ENCODE results near the gene ETV3.
"Not testable (repeated sequence)": the region's sequence is repeated elsewhere in the genome, so short reads cannot be mapped to it uniquely, and the experiment has no call there.

ETV3 gene

DNA sequence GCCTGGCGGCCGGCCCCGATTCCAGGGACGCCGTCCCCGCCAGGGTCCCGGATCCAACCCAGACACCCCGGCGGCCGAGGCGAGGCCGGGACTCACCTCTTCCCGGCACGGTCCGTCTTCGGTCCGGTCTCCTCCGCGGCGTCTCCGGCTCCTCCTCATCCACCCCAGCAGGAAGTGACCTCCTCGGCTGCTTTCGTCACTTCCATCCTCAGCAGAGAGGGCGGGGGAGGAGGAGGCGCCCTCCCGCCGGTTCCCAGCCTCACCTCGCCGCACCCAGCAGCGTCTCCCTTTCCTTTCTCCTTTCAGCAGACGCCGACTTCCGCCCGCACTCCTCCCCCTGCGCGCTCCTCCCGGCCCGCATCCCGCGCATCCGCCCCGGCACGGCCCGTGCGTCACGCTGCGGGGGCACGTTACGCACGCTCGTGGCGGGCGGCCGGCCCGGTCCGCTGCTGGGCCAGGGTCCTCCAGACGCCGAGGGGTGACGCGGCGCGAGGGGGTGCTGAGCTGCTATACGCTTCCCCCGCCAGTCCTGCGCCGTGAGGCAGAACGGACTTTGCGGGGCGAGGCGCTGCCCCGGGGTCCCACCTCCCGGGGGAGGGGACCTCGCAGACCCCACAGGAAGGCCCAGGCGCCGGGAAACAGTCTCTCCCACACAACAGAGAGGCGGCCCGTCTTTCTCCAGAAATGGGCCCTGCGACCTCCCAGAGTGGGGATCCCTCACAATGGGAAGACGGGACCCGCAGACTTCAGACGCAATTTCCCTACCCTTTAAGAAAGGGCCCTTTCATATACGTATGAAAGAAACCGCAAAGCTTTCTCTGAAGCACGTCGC lies at the start of gene ETV3:
Gene ETV3, minus strand, starts transcription at position 176 of the 832 bp plus-strand sequence. CDS start 2,043 bp downstream, outside the sequence.
- peak; percentile 84 for DNase-seq (ENCODE audit: low spot score)

- no peak for DNase-seq (ENCODE audit: low spot score)
Observed at GRCh38 chr1:157186281-157186992, 48.2 kb upstream of the ETV3 start.

DNA sequence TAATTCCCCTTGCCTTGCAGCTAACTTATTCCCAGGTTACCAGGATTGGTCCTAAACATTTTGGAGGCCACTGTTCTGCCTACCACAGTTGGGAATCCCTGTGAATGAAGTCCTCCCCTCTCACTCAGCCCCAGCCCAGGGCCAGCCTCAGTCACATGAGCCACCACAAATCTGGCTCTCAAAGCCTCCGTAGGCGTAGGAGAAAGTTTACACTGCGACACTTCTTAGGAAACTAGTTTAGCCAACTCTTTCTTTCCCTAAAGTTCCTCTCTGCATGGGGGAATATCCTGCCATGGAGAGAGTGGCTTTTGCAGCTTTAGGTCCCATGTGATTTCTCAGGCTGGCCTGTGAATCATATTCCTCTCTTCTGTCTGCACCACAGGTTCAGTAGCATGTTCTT lies 45.7 kb upstream of the ETV3 start:
- no peak for DNase-seq (ENCODE audit: low spot score)

DNA sequence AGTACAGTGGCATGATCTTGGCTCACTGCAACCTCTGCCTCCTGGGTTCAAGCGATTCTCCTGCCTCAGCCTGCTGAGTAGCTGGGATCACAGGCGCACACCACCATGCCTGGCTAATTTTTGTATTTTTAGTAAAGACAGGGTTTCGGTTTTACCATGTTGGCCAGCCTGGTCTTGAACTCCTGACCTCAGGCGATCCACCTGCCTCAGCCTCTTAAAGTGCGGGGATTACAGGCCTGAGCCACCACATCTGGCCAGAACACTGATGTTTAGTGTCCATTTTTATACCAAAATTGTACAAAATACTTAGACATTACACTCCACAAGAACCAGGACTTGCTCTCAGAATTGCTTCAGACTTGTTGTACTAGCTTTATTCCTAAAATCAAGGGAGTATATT lies 44.2 kb upstream of the ETV3 start:
- not testable (repeated sequence) for DNase-seq (ENCODE audit: low spot score)

DNA sequence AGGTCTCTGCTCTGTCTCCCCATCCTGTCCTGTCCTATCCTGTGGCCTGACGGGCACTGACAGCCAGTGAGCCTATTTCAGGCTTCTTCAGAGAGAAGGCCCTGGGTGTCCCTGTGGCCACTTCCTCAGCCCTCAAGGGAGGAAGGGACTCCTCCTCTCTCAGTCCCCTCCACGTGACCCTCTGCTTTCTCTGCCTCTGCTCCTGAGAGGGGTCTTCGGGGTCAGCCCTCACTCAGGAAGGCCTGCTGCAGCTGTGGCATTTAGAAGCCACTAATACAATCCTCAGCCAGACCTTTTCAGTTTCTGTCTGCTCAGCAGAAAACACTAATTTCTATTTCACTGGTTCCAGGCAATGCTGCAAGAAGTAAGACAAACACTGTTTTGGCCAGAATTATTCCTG lies 43.6 kb upstream of the ETV3 start:
- DNase-seq (ENCODE audit: low spot score), result no peak

GRCh38 chr1:157181258-157181657 lies 43.1 kb upstream of the ETV3 start:
- DNase-seq (ENCODE audit: low spot score), result no peak

GRCh38 chr1:157178490-157178889 lies 40.3 kb upstream of the ETV3 start:
- no peak for DNase-seq (ENCODE audit: low spot score)

DNA sequence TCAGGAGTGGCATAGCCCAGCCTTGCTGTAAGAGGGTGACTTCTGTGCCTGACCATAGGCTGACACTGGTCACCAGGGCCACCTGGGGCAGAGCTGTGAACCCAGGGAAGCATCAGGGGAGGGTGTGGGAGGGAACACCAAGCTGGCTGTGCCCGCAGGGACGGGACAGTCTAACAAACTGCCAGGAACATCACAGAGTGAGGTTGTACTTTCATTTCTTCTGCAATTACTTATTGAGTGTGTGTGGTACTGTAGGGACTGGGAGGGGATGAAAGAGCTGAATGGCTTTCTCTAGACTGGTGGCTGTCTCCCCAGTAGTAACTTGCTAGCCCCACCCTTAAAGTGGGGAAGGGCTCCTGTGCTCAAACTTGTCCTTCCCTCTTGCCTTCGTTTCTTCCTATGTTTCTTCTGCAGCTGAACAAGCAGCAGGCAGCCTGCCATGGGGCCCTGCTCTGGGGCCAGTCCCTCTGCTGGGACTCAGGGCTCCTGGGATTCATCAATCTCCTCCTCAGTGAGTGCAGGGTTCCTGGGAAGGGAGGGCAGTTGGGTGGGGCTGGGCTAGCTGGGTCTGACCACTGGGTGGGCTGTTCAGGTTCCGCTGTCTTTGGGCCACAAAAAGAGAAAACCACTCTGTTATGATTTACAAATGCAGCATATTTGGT lies 39.7 kb upstream of the ETV3 start:
- DNase-seq (ENCODE audit: low spot score), result no peak

DNA sequence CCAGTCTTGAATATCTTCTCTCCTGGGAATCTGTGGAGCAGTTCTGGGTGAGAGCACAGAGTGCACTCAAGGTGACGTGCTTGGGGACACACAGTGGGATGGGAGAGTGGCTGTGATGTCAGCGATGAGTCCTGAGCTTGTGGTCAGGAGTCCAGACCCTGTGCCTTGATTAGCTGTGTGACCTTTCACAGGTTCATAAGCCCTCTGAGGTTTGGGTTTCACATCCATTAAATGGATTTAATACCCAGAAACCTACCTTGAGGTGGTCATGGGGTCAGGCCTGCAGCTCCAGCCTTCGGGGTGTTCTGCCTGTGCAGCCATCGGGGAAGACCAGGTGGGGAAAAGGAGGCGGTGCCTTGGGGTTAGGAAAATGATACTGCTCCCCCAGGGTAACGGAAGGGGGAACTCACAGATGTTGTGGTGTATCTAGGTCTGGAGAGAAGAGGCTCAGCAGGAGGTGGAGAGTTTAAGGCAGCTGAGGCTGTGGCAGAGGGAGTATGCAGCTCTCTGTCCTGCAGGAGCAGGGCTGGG lies 38.5 kb upstream of the ETV3 start:
- DNase-seq (ENCODE audit: low spot score), result no peak

DNA sequence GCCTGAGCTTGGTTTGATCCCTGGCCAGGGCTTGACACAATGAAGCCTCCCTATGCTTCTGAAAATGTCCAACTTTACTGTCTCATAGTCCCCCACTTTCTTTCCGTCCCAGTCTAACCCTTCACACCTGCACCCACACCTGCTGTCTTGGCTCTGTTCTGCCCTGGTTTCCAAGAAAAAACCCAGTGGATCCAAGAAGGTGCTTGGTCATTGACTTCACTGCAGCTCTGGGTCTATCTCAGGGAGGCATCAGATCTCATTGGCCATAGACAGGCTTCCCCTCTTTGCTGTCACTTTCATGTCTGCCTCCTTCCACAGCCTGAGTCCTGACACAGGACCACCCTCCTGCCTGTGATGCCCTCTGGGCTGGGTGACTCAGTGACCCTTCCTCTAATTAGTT lies 37.8 kb upstream of the ETV3 start:
- no peak for DNase-seq (ENCODE audit: low spot score)

GRCh38 chr1:157173900-157174410 lies 35.8 kb upstream of the ETV3 start:
- no peak for DNase-seq (ENCODE audit: low spot score)

GRCh38 chr1:157173241-157173640 lies 35.0 kb upstream of the ETV3 start:
- DNase-seq (ENCODE audit: low spot score), result not testable (repeated sequence)

- DNase-seq (ENCODE audit: low spot score), result not testable (repeated sequence)
Observed at GRCh38 chr1:157172591-157172990, 34.4 kb upstream of the ETV3 start.

DNA sequence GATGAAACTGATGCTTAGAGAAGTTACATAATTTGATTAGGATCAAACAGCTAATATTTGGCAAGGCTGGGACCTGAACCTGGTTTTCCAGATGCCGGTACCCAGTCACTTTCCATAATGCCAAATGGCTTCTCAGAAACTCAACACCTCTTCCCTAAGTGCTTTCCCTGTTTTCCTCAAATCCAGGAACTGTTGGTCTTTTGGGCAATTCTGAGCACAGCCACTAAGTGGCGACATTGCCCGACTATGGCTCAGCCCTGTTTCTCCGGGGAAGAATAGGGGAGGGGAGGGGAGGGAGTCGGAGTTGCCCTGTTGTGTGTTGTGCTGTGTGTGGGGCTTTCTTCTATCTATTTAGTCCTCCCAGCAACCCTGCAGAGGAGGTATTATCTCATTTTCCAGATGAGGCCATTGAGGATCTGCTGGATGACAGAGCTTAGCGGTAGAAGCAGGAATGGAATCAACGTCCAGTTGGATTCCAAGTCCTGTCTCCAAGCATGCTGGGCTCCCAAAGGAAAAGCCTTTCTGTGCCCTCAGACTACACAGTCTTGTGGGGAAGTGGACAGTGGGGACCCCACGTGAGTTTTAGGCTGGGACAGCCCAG lies 33.8 kb upstream of the ETV3 start:
- DNase-seq (ENCODE audit: low spot score), result not testable (repeated sequence)

DNA sequence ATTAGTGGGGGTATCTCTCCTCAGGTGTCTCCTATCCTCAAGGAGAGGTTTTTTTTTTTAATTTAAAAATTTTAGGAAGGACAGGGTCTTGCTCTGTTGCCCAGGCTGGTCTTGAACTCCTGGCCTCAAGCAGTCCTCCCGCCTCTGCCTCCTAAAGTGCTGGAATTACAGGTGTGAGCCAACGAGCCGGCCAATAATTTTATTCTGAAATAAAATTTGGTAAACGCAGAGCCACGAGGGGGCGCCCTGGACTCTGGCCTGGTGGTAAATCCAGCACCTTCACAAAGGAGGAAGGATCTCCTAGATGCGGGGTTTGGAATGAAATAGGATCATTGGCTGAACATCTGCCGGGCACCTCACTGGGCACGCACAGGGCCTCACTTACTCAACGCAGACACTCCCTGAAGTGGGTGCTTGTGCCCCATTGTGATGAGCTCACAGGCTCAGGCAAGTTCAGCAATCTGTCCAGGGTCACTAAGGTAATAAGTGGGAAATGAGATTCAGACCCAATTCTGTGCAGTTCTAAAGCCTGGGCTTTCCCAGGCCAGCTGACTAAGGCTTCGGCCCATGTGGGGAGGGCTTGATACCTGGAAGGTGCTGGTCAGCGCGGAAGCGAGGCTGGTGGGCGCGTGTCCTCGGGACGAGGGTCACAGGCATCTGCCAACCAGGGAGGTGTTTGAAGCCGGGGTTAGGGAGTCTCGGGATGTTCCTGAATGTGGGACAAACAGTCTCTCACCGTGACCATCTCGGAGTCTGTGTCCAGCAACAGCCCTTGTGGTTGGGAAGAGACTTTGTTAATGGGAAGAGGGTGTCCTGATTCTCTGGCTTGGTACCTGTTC lies 32.7 kb upstream of the ETV3 start:
- no peak for DNase-seq (ENCODE audit: low spot score)

GRCh38 chr1:157168015-157168414 lies 29.8 kb upstream of the ETV3 start:
- DNase-seq (ENCODE audit: low spot score), result no peak

DNA sequence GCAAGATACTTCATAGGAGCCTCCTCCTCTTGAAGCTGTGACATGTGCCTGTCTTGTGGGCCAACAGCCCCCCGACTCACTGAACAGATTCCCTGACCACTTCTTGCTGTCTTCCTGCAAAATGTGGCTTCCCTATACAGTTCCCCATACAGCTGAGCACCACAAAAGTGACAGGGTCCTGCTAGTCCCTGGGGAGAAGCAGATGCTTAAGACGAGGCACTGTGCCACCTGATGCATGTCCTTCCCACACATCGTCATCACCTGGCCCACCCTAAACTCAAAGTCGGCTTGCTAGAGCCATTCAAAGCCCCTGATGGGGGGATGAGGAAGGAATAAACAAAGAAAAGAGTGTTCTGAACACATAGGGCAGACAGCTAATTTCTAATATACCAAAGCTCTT lies 29.2 kb upstream of the ETV3 start:
- no peak for DNase-seq (ENCODE audit: low spot score)

GRCh38 chr1:157166590-157166989 lies 28.4 kb upstream of the ETV3 start:
- no peak for DNase-seq (ENCODE audit: low spot score)

DNA sequence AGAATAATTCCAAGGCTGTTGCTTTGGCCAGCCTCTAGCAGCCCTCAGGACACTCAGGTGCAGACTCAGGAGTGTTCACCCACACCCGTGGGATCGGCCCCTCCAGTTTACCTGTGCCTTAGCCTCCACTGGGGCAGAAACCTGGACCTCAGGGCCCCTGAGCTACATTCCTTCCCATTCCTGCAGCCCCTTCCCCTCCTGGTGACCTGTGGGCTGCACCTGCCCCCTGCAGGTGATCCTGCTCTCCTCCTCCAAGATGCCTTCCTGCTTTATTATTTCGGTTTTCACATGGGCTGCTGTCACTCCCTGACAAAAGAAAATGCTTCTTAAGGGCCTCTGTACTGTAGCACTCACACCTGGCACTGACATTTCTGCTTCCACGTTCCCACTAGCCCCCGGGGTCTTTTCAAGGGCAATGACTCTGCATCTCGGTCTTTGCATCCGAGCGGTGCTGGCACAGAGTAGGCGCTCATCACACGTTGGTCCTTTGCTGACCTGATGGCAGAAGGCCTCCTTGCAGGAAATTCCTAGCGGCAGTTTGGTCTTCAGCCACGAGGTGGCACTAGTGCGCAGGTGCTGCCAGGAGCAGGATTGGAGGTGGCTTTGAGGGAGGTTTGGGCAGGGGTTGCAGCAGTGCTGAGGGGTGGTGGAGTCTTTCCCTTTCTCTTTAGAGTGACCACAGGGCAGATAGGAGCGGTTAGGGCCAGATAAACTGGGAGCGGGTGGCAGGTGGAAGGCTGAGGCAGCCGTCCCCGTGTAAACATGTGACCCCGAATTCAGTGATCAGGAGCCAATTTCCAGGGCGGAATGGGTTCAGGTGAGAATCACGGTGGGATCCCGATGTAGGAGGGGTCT lies 25.3 kb upstream of the ETV3 start:
- no peak for DNase-seq (ENCODE audit: low spot score)

- DNase-seq (ENCODE audit: low spot score), result no peak
Observed at GRCh38 chr1:157162345-157162744, 24.1 kb upstream of the ETV3 start.

Measured in kidney capillary endothelial cell (primary cell).